ENCODE results near the gene CADPS.

Gene CADPS

DNA sequence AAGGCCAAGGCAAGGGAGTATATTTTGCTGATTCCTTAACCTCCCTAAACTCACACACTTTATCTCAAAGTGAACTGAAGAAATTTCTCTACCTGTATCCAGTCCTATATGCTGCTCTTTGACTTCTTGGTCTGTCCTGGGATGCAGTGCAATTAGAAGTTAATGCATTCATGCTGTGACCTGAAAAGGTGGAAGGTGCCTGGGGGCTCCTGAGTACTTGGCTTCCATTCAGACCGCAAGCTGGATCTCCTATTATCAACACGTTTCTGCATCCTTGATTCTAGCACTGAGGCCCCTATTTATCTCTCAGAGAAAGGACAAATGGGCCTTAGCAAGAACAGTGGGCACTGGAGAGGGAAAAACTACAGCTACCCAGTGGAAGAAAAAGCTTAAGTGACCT, 17.7 kb upstream of the CADPS start:
- H3K9me3 ChIP-seq (ENCODE audit: low read length): no peaks in the 10 kb centered on the region
- no peak overlapping the region for H3K27ac ChIP-seq (ENCODE audit: low read depth, low read length)
- H3K9ac ChIP-seq (ENCODE audit: low read length): no peak overlapping the region
- no peaks in the 10 kb centered on the region for H3K27me3 ChIP-seq (ENCODE audit: control insufficient read depth in 1 of 2, insufficient read depth in 2 of 2, low read length in 2 of 2)
- H3K4me1 ChIP-seq (ENCODE audit: insufficient read depth, low read length): no peaks in the 10 kb centered on the region
- no peak overlapping the region for H3K4me3 ChIP-seq (ENCODE audit: low read depth in 1 of 2, low read length in 2 of 2)
- no peaks in the 10 kb centered on the region for H3K36me3 ChIP-seq (ENCODE audit: insufficient read depth, low read length)

DNA sequence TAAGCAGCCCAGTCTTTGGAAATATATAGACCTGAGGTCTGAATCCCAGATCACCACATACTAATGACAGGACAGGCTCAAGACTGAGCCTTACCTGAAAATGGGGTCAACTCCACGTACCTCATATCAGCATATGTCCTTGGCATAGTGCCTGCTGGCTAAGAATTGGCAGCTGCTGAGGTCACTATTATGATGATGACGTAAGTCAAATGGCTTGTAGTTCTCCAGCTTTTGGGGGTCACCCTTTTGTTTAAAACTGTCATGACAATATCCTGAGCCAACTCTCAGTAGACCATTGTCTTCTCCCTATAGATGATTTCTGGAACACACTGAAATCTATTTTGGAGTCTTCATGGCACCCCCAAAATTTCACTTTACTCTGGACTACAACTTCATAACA, 16.8 kb upstream of the CADPS start:
- Histone ChIP-seq H3K4me3 (ENCODE audit: low read depth in 1 of 2, low read length in 2 of 2) (no peak overlapping the region), H3K4me1 (ENCODE audit: insufficient read depth, low read length) (no peaks in the 10 kb centered on the region), H3K36me3 (ENCODE audit: insufficient read depth, low read length) (no peaks in the 10 kb centered on the region), H3K9me3 (ENCODE audit: low read length) (no peaks in the 10 kb centered on the region), H3K9ac (ENCODE audit: low read length) (no peak overlapping the region), H3K27ac (ENCODE audit: low read depth, low read length) (no peak overlapping the region), H3K27me3 (ENCODE audit: control insufficient read depth in 1 of 2, insufficient read depth in 2 of 2, low read length in 2 of 2) (no peaks in the 10 kb centered on the region)

DNA sequence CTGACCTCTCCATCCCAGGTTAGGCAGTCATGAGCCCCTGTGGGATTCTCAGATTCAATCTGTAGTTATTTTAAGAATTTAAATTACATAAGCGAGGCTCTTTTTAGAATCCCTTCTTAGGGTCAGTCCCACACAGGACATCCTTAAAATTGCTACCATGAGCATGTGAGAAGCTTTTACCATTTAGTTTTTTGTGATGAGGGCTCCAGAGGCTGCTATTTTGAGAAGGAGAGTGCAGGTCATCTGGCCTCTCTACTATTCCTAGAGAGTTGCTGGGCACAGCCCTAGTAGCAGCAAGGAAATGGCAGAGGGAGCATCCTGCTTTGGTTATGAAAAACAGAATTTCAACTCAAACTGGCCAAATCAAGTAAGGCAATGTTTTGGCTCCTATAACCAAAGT, 13.6 kb upstream of the CADPS start:
- no peaks in the 10 kb centered on the region for H3K27me3 ChIP-seq (ENCODE audit: control insufficient read depth in 1 of 2, insufficient read depth in 2 of 2, low read length in 2 of 2)
- no peak overlapping the region for H3K4me3 ChIP-seq (ENCODE audit: low read depth in 1 of 2, low read length in 2 of 2)
- no peaks in the 10 kb centered on the region for H3K9me3 ChIP-seq (ENCODE audit: low read length)
- H3K36me3 ChIP-seq (ENCODE audit: insufficient read depth, low read length): no peaks in the 10 kb centered on the region
- no peak overlapping the region for H3K9ac ChIP-seq (ENCODE audit: low read length)
- no peak overlapping the region for H3K27ac ChIP-seq (ENCODE audit: low read depth, low read length)
- H3K4me1 ChIP-seq (ENCODE audit: insufficient read depth, low read length): no peaks in the 10 kb centered on the region

DNA sequence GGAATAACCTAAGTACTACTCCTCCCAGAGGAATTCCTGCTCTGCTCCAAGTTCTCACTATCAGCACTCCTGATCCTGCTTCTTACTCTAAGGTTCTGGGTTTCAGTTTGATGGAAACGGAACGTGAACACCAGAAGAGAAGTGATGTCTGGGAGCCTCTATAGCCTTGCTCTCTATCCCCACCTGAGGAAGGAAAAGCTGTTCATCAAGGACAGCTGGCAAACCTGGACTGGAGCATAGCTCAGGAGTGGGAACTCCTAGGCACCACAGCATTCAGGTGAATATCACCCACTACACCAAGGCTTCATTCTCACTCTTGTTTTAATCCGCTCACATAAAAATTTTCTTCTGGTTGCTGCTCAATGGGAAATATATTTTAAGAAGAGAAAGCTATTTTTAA, 13.0 kb upstream of the CADPS start:
- Histone ChIP-seq H3K36me3 (ENCODE audit: insufficient read depth, low read length) (no peaks in the 10 kb centered on the region), H3K9me3 (ENCODE audit: low read length) (no peaks in the 10 kb centered on the region), H3K27ac (ENCODE audit: low read depth, low read length) (no peak overlapping the region), H3K27me3 (ENCODE audit: control insufficient read depth in 1 of 2, insufficient read depth in 2 of 2, low read length in 2 of 2) (no peaks in the 10 kb centered on the region), H3K9ac (ENCODE audit: low read length) (no peak overlapping the region), H3K4me1 (ENCODE audit: insufficient read depth, low read length) (no peaks in the 10 kb centered on the region), H3K4me3 (ENCODE audit: low read depth in 1 of 2, low read length in 2 of 2) (no peak overlapping the region)

GRCh38 chr3:62885136-62885535, 9.9 kb upstream of the CADPS start:
- Histone ChIP-seq H3K9ac (ENCODE audit: low read length) (no peak overlapping the region), H3K36me3 (ENCODE audit: insufficient read depth, low read length) (no peaks in the 10 kb centered on the region), H3K27me3 (ENCODE audit: control insufficient read depth in 1 of 2, insufficient read depth in 2 of 2, low read length in 2 of 2) (no peaks in the 10 kb centered on the region), H3K27ac (ENCODE audit: low read depth, low read length) (no peak overlapping the region), H3K4me3 (ENCODE audit: low read depth in 1 of 2, low read length in 2 of 2) (no peak overlapping the region), H3K4me1 (ENCODE audit: insufficient read depth, low read length) (no peaks in the 10 kb centered on the region), H3K9me3 (ENCODE audit: low read length) (no peaks in the 10 kb centered on the region)

DNA sequence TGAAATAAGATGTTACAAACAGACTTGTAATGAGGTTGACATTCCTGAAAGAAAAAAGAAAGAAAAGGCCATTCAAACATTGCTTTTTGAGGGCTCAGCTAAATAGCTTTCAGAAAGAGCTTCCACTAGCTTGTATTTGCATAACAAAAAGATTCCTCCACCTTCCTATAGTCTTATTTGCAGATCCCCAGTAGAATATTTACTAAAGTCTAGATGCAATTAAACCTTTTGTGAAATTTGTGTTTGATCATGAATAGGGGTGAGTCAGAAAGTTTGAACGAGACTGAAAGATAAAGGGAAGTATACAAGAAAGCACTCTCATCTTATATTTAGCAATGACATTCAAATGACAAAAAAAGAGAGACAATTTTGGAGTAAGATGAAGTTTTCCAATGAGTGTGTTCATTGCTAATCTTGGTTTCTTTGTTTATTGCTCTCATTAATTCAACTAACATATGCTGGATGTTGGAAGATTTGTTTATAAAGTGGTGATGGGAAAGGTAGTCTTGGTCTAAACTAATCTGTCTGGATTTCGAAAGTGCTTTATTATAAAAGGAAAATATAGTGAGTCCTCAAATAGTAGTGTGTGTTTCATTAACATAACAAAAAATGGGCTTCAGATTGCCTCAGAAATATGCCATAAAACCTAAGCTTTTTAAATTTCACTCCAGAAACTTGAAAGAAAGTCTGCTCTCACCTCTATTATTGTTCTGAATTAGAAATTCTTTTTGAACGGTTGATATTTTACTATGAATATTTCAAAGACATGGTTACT, 9.1 kb upstream of the CADPS start:
- Histone ChIP-seq H3K9ac (ENCODE audit: low read length) (no peak overlapping the region), H3K4me1 (ENCODE audit: insufficient read depth, low read length) (no peaks in the 10 kb centered on the region), H3K27ac (ENCODE audit: low read depth, low read length) (no peak overlapping the region), H3K36me3 (ENCODE audit: insufficient read depth, low read length) (no peaks in the 10 kb centered on the region), H3K4me3 (ENCODE audit: low read depth in 1 of 2, low read length in 2 of 2) (no peak overlapping the region), H3K9me3 (ENCODE audit: low read length) (no peaks in the 10 kb centered on the region), H3K27me3 (ENCODE audit: control insufficient read depth in 1 of 2, insufficient read depth in 2 of 2, low read length in 2 of 2) (no peaks in the 10 kb centered on the region)

GRCh38 chr3:62882676-62883200, 7.5 kb upstream of the CADPS start:
- H3K4me3 ChIP-seq (ENCODE audit: low read depth in 1 of 2, low read length in 2 of 2): no peak overlapping the region
- H3K9me3 ChIP-seq (ENCODE audit: low read length): no peaks in the 10 kb centered on the region
- H3K9ac ChIP-seq (ENCODE audit: low read length): no peak overlapping the region
- no peaks in the 10 kb centered on the region for H3K27me3 ChIP-seq (ENCODE audit: control insufficient read depth in 1 of 2, insufficient read depth in 2 of 2, low read length in 2 of 2)
- no peak overlapping the region for H3K27ac ChIP-seq (ENCODE audit: low read depth, low read length)
- no peaks in the 10 kb centered on the region for H3K4me1 ChIP-seq (ENCODE audit: insufficient read depth, low read length)
- no peaks in the 10 kb centered on the region for H3K36me3 ChIP-seq (ENCODE audit: insufficient read depth, low read length)

- no peak overlapping the region for H3K4me3 ChIP-seq (ENCODE audit: low read depth in 1 of 2, low read length in 2 of 2)
- no peaks in the 10 kb centered on the region for H3K36me3 ChIP-seq (ENCODE audit: insufficient read depth, low read length)
- H3K27me3 ChIP-seq (ENCODE audit: control insufficient read depth in 1 of 2, insufficient read depth in 2 of 2, low read length in 2 of 2): peaks cover 20 to 35% of the 10 kb centered on the region in 2 donors
- H3K9ac ChIP-seq (ENCODE audit: low read length): no peak overlapping the region
- H3K4me1 ChIP-seq (ENCODE audit: insufficient read depth, low read length): no peaks in the 10 kb centered on the region
- H3K27ac ChIP-seq (ENCODE audit: low read depth, low read length): no peak overlapping the region
- H3K9me3 ChIP-seq (ENCODE audit: low read length): peaks cover 9% of the 10 kb centered on the region
Observed at GRCh38 chr3:62876064-62876463, 848 bp upstream of the CADPS start.

GRCh38 chr3:62875558-62876002, 364 bp upstream of the CADPS start:
- no peak overlapping the region for H3K4me3 ChIP-seq (ENCODE audit: low read depth in 1 of 2, low read length in 2 of 2)
- H3K27ac ChIP-seq (ENCODE audit: low read depth, low read length): no peak overlapping the region
- H3K4me1 ChIP-seq (ENCODE audit: insufficient read depth, low read length): no peaks in the 10 kb centered on the region
- no peaks in the 10 kb centered on the region for H3K36me3 ChIP-seq (ENCODE audit: insufficient read depth, low read length)
- peaks cover 9% of the 10 kb centered on the region for H3K9me3 ChIP-seq (ENCODE audit: low read length)
- no peak overlapping the region for H3K9ac ChIP-seq (ENCODE audit: low read length)
- H3K27me3 ChIP-seq (ENCODE audit: control insufficient read depth in 1 of 2, insufficient read depth in 2 of 2, low read length in 2 of 2): peaks cover 20 to 35% of the 10 kb centered on the region in 2 donors

DNA sequence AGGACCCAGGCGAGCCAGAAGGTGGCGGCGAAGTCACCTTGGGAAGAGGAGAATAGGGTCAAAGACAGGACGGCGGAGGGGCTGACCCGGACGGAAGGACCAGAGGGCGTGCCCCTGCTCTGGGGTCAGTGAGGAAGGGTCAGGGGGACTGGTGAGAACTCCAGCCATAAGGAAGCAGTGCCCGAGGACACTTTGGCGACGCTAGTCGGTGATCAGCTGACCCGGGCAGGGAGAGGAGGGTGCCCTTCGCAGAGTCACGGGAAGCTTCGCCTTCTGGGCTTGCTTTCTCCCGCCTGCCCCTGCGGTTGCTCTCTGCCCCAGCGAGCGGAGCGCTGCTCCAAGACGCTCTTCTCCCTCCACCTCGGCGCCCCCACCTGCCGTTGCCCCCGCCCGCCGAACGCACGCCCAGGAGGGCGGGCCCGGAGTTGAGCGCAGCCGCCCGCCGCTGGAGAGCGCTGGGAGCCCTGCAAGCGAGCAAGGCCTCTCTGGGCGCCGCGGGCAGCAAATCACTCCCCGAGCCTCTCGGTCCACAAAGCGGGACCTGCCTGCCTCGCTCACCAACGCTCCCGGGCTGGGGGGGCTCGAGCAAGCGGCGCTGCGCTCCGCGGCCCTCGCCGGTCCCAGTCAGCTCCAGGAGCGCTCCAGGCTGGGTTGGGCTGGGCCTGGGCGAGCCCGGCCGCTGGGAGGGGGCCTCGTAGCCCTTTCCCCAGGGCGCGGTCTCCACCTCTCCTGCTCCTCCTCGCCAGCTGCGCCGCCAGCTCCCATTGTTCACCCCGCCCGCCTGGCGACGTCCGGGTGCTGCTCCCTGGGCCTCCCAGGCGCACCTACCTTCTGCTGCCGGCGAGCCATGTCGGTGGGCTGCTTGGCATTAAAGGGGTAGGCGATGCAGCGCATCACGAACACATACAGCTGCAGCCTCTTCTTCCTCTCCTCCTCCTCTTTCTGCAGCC, 1.2 kb downstream of the CADPS start:
- Histone ChIP-seq H3K4me3 (ENCODE audit: low read depth in 1 of 2, low read length in 2 of 2) (peak overlapping the region in 1 of 2 donors; percentile 38), H3K36me3 (ENCODE audit: insufficient read depth, low read length) (no peaks in the 10 kb centered on the region), H3K27me3 (ENCODE audit: control insufficient read depth in 1 of 2, insufficient read depth in 2 of 2, low read length in 2 of 2) (peaks cover 20 to 35% of the 10 kb centered on the region in 2 donors), H3K9ac (ENCODE audit: low read length) (no peak overlapping the region), H3K9me3 (ENCODE audit: low read length) (peaks cover 9% of the 10 kb centered on the region), H3K27ac (ENCODE audit: low read depth, low read length) (no peak overlapping the region), H3K4me1 (ENCODE audit: insufficient read depth, low read length) (no peaks in the 10 kb centered on the region)

GRCh38 chr3:62873451-62873760, 1.8 kb downstream of the CADPS start:
- H3K9me3 ChIP-seq (ENCODE audit: low read length): peaks cover 9% of the 10 kb centered on the region
- H3K36me3 ChIP-seq (ENCODE audit: insufficient read depth, low read length): no peaks in the 10 kb centered on the region
- H3K4me3 ChIP-seq (ENCODE audit: low read depth in 1 of 2, low read length in 2 of 2): peak overlapping the region in 1 of 2 donors; percentile 13
- H3K27me3 ChIP-seq (ENCODE audit: control insufficient read depth in 1 of 2, insufficient read depth in 2 of 2, low read length in 2 of 2): peaks cover 20 to 35% of the 10 kb centered on the region in 2 donors
- H3K27ac ChIP-seq (ENCODE audit: low read depth, low read length): no peak overlapping the region
- H3K4me1 ChIP-seq (ENCODE audit: insufficient read depth, low read length): no peaks in the 10 kb centered on the region
- no peak overlapping the region for H3K9ac ChIP-seq (ENCODE audit: low read length)

Measured in muscle layer of colon (tissue), 2 donors.